ENCODE results near the gene TGOLN2.

The TGOLN2 gene

GRCh38 chr2:85303780-85304531 is 23.8 kb downstream of the TGOLN2 start:
- no peak for DNase-seq

- no peak for DNase-seq
Observed at GRCh38 chr2:85302121-85302520, 25.7 kb downstream of the TGOLN2 start.

- DNase-seq: no peak
Observed at GRCh38 chr2:85291425-85292023, 36.3 kb downstream of the TGOLN2 start.

- DNase-seq: no peak
Observed at GRCh38 chr2:85288244-85288725, 39.5 kb downstream of the TGOLN2 start.

GRCh38 chr2:85287721-85288120 is 40.1 kb downstream of the TGOLN2 start:
- no peak for DNase-seq

- DNase-seq: no peak
Observed at GRCh38 chr2:85286918-85287317, 40.9 kb downstream of the TGOLN2 start.

- no peak for DNase-seq
Observed at GRCh38 chr2:85283641-85284040, 44.1 kb downstream of the TGOLN2 start.

- no peak for DNase-seq
Observed at GRCh38 chr2:85282914-85283313, 44.9 kb downstream of the TGOLN2 start.

- DNase-seq: no peak
Observed at GRCh38 chr2:85281553-85281952, 46.2 kb downstream of the TGOLN2 start.

- no peak for DNase-seq
Observed at GRCh38 chr2:85278361-85278760, 49.4 kb downstream of the TGOLN2 start.

GRCh38 chr2:85277416-85278158 is 50.2 kb downstream of the TGOLN2 start:
- no peak for DNase-seq

GRCh38 chr2:85276571-85277118 is 51.1 kb downstream of the TGOLN2 start:
- no peak for DNase-seq

GRCh38 chr2:85275984-85276540 is 51.7 kb downstream of the TGOLN2 start:
- DNase-seq: no peak

GRCh38 chr2:85273738-85274731 is 53.8 kb downstream of the TGOLN2 start:
- no peak for DNase-seq

- DNase-seq: no peak
Observed at GRCh38 chr2:85272357-85272756, 55.4 kb downstream of the TGOLN2 start.

- no peak for DNase-seq
Observed at GRCh38 chr2:85269959-85270358, 57.8 kb downstream of the TGOLN2 start.

Measured in hippocampal formation (tissue), 2 donors.